Chondrocyte (in vitro differentiated cells): ENCODE data around the gene CYP4F2. TPM values are rescaled to one million over a fixed set of nuclear protein-coding genes. Genes with fewer than 3 reads are reported as not detected.
"Not testable (repeated sequence)": the region's sequence is repeated elsewhere in the genome, so short reads cannot be mapped to it uniquely, and the experiment has no call there.

Experiments
- DNase-seq: peaks from one replicate; pipeline ENCODE4 v3.0.0; 2021; ENCODE audit warnings: mixed read lengths, low spot score
- H3K27ac Mint-ChIP-seq: one replicate; pipeline ENCODE4 v1.8.0; 2021; ENCODE audit warnings: mild to moderate bottlenecking, moderate library complexity, mixed read lengths; ENCODE audit not compliant: unreplicated experiment
- H3K27me3 Mint-ChIP-seq: 2 replicates; pipeline ENCODE4 v1.8.0; 2021; ENCODE audit warnings: low read depth, mixed read lengths
- H3K36me3 Mint-ChIP-seq: 2 replicates; pipeline ENCODE4 v1.8.0; 2021; ENCODE audit warnings: low read depth, mixed read lengths
- H3K4me1 Mint-ChIP-seq: 2 replicates; pipeline ENCODE4 v1.8.0; 2021; ENCODE audit warnings: low read depth, mild to moderate bottlenecking, mixed read lengths
- H3K4me3 Mint-ChIP-seq: one replicate; pipeline ENCODE4 v1.8.0; 2021; ENCODE audit warnings: mild to moderate bottlenecking, moderate library complexity, mixed read lengths; ENCODE audit not compliant: unreplicated experiment
- H3K9me3 Mint-ChIP-seq: 2 replicates; pipeline ENCODE4 v1.8.0; 2021; ENCODE audit warnings: low read depth, mixed read lengths
- total RNA-seq: library from RNA; stranded (reverse); gene quantifications from 3 replicates; pipeline ENCODE4 v1.2.1, GENCODE V29; 2021
- TF ChIP-seq, protein P1 (sequence below): fragments of 200-600 bp; sonication (generic); IDR thresholded peaks from 2 replicates; pipeline ENCODE4 v1.5.0; 2021; ENCODE audit warnings: antibody characterized with exemption, mild to moderate bottlenecking, moderate library complexity

Gene CYP4F2
- total RNA-seq, 1 donor from 2014 or later, result not detected

DNA sequence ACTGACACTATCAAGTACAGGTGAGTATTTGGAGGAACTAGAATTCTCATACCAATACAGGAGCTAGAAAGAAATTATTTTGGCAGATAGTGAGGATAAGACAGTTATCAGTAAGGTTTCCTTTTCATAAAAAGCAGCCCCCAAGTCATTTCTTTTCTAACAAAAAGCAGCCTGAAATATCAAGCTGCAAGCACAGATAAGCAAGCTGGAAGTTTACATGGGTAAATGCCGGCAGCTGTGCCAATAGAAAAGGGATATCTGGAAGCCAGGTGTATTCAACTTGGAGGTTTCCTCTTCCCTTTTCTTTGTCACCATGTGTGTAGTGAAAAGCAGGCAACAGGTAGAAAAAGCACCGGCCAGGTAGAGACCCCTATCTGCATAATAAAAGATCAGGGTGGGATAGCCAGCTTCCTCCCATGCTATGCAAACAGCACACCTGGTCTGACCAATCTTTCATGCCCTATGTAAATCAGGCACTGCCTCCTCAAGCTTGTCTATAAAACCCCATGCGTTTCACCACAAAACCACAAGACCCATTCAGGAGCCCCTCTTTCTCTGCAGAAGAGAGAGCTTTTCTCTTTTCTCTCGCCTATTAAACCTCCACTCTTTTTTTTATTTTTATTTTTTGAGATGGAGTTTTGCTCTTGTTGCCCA is 22.9 kb downstream of the CYP4F2 start:
- no peaks in the 10 kb centered on the region for H3K27me3 Mint-ChIP-seq
- DNase-seq, result no peak
- H3K4me1 Mint-ChIP-seq, result no peaks in the 10 kb centered on the region
- H3K9me3 Mint-ChIP-seq, result peaks cover 21% of the 10 kb centered on the region
- no peak overlapping the region for H3K4me3 Mint-ChIP-seq
- TF ChIP-seq, protein P1, sequence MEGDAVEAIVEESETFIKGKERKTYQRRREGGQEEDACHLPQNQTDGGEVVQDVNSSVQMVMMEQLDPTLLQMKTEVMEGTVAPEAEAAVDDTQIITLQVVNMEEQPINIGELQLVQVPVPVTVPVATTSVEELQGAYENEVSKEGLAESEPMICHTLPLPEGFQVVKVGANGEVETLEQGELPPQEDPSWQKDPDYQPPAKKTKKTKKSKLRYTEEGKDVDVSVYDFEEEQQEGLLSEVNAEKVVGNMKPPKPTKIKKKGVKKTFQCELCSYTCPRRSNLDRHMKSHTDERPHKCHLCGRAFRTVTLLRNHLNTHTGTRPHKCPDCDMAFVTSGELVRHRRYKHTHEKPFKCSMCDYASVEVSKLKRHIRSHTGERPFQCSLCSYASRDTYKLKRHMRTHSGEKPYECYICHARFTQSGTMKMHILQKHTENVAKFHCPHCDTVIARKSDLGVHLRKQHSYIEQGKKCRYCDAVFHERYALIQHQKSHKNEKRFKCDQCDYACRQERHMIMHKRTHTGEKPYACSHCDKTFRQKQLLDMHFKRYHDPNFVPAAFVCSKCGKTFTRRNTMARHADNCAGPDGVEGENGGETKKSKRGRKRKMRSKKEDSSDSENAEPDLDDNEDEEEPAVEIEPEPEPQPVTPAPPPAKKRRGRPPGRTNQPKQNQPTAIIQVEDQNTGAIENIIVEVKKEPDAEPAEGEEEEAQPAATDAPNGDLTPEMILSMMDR, result no peak
- H3K36me3 Mint-ChIP-seq, result no peaks in the 10 kb centered on the region
- no peak overlapping the region for H3K27ac Mint-ChIP-seq

- not testable (repeated sequence) for H3K4me3 Mint-ChIP-seq, H3K27me3 Mint-ChIP-seq, DNase-seq, H3K27ac Mint-ChIP-seq, H3K4me1 Mint-ChIP-seq, H3K36me3 Mint-ChIP-seq
- peaks cover 19% of the 10 kb centered on the region for H3K9me3 Mint-ChIP-seq
Measured at GRCh38 chr19:15873771-15874170, 24.1 kb downstream of the CYP4F2 start.

GRCh38 chr19:15871570-15871969 is 26.3 kb downstream of the CYP4F2 start:
- DNase-seq, result no peak
- Mint-ChIP-seq H3K4me3 (no peak overlapping the region), H3K27me3 (no peaks in the 10 kb centered on the region), H3K4me1 (no peaks in the 10 kb centered on the region), H3K36me3 (no peaks in the 10 kb centered on the region), H3K27ac (no peak overlapping the region), H3K9me3 (peaks cover 10% of the 10 kb centered on the region)
- TF ChIP-seq, protein P1, result no peak

GRCh38 chr19:15869873-15870272 is 28.0 kb downstream of the CYP4F2 start:
- Mint-ChIP-seq H3K9me3 (peaks cover 7% of the 10 kb centered on the region), H3K4me3 (no peak overlapping the region), H3K27me3 (no peaks in the 10 kb centered on the region), H3K36me3 (no peaks in the 10 kb centered on the region), H3K27ac (no peak overlapping the region), H3K4me1 (no peaks in the 10 kb centered on the region)
- TF ChIP-seq, protein P1, result no peak
- DNase-seq, result no peak

GRCh38 chr19:15869109-15869555 is 28.7 kb downstream of the CYP4F2 start:
- DNase-seq, result no peak
- H3K9me3 Mint-ChIP-seq, result peaks cover 4% of the 10 kb centered on the region
- H3K36me3 Mint-ChIP-seq, result no peaks in the 10 kb centered on the region
- H3K27me3 Mint-ChIP-seq, result no peaks in the 10 kb centered on the region
- TF ChIP-seq, protein P1, result no peak
- no peaks in the 10 kb centered on the region for H3K4me1 Mint-ChIP-seq
- no peak overlapping the region for H3K27ac Mint-ChIP-seq
- no peak overlapping the region for H3K4me3 Mint-ChIP-seq

DNA sequence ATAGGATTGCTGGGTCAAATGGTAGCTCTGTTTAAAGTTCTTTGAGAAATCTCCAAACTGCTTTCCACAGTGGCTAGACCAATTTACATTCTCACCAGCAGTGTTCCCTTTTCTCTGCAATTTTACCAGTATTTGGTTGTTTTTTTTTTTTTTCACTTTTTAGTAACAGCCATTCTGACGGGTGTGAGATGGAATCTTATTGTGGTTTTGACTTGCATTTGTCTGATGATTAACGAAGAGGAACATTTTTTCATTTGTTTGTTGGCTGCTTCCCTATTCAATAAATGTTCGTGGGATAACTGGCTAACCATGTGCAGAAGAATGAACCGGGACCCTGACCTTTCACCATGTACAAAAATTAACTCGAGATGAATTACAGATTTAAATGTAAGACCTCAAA is 31.2 kb downstream of the CYP4F2 start:
- no peaks in the 10 kb centered on the region for H3K9me3 Mint-ChIP-seq
- H3K27ac Mint-ChIP-seq, result no peak overlapping the region

More for the DNA sequence above, 31.2 kb downstream of the CYP4F2 start:
- Mint-ChIP-seq H3K36me3 (no peaks in the 10 kb centered on the region), H3K27me3 (no peaks in the 10 kb centered on the region), H3K4me1 (no peaks in the 10 kb centered on the region), H3K4me3 (no peak overlapping the region)
- TF ChIP-seq, protein P1, result no peak
- no peak for DNase-seq
